Measurements from ENCODE around the gene STAG1. TPM values are rescaled to one million over a fixed set of nuclear protein-coding genes. Genes with fewer than 3 reads are reported as not detected.

Gene STAG1
- total and polyA plus RNA-seq, 2 of the 13 experiments (the other 11 are each of a cell fraction or from before 2014, with no cell fraction given) = 6.2 to 25.9 TPM

GRCh38 chr3:136586580-136586979 is 165.6 kb downstream of the STAG1 start (continued):
- TF ChIP-seq ZNF644 (CRISPR knock-in tag; IDR thresholded peaks at IDR 0.05; ENCODE audit: low read depth) (peak; percentile 69), ZNF235 (CRISPR knock-in tag; IDR thresholded peaks at IDR 0.05; ENCODE audit: borderline replicate concordance) (no peak), FOXP4 (CRISPR knock-in tag; IDR thresholded peaks at IDR 0.05) (0 out of 2 replicates have a peak, but pooled peaks have one; percentile 28), DNMT3B (CRISPR knock-in tag; conservative IDR thresholded peaks at IDR 0.05) (0 out of 2 replicates have a peak, but pooled peaks have one; percentile 35), ZKSCAN8 (CRISPR knock-in tag; IDR thresholded peaks at IDR 0.05; ENCODE audit: borderline replicate concordance) (no peak), ZC3H13 (CRISPR knock-in tag; IDR thresholded peaks at IDR 0.05) (no peak), ZMAT3 (CRISPR knock-in tag; conservative IDR thresholded peaks at IDR 0.05) (no peak), SSRP1 (CRISPR knock-in tag; IDR thresholded peaks at IDR 0.05) (no peak), HDAC1 (CRISPR knock-in tag; IDR thresholded peaks at IDR 0.05) (no peak), NFIB (CRISPR knock-in tag; IDR thresholded peaks at IDR 0.05; ENCODE audit: borderline replicate concordance) (no peak), ZNF121 (CRISPR knock-in tag; IDR thresholded peaks at IDR 0.05) (no peak), ZNF883 (CRISPR knock-in tag; IDR thresholded peaks at IDR 0.05; ENCODE audit: not compliant biosample characterization) (no peak), SP140L (CRISPR knock-in tag; IDR thresholded peaks at IDR 0.05; ENCODE audit: borderline replicate concordance) (no peak), PPARG (CRISPR knock-in tag; conservative IDR thresholded peaks at IDR 0.05) (0 out of 2 replicates have a peak, but pooled peaks have one; percentile 5), PATZ1 (CRISPR knock-in tag; IDR thresholded peaks at IDR 0.05) (peak; percentile 34; the same call in 1 of the 2 replicates)

Measured in HepG2 (cell line).